Neural cell (in vitro differentiated cells): Measurements from ENCODE around the gene ATP2A2. TPM values are rescaled to one million over a fixed set of nuclear protein-coding genes. Genes with fewer than 3 reads are reported as not detected.

Experiments used
- H2AFZ ChIP-seq: fragments of 200-600, 300-800 bp; sonication (generic), shearing (Covaris generic); 2 replicates; pipeline ENCODE4 v1.6.0; 2014; ENCODE audit warnings: low read depth, mild to moderate bottlenecking, antibody characterized with exemption, low read length, moderate library complexity
- H3F3A ChIP-seq: fragments of 200-600 bp; shearing (Covaris generic); 2 replicates; pipeline ENCODE4 v1.6.1; 2016; ENCODE audit warnings: mild to moderate bottlenecking, moderate library complexity, mixed read lengths, antibody characterized with exemption, low read length; ENCODE audit not compliant: insufficient read depth, poor library complexity, severe bottlenecking
- H3K27ac ChIP-seq: fragments of 200-600, 300-800 bp; sonication (generic), shearing (Covaris generic); 2 replicates; pipeline ENCODE4 v1.5.1; 2014; ENCODE audit warnings: mild to moderate bottlenecking, low read length, moderate library complexity
- H3K27me3 ChIP-seq: fragments of 300-800, 200-600 bp; sonication (generic), shearing (Covaris generic); 2 replicates; pipeline ENCODE4 v1.6.0; 2014; ENCODE audit warnings: mild to moderate bottlenecking, low read depth, low read length, moderate library complexity; ENCODE audit not compliant: insufficient read depth
- H3K36me3 ChIP-seq: fragments of 300-800, 200-600 bp; sonication (generic), shearing (Covaris generic); 2 replicates; pipeline ENCODE4 v1.5.1; 2014; ENCODE audit warnings: mild to moderate bottlenecking, antibody characterized with exemption, low read length, moderate library complexity; ENCODE audit not compliant: insufficient read depth
- H3K4me2 ChIP-seq: fragments of 300-800, 200-600 bp; sonication (generic), shearing (Covaris generic); 2 replicates; pipeline ENCODE4 v1.6.0; 2014; ENCODE audit warnings: mild to moderate bottlenecking, low read length
- H3K4me3 ChIP-seq: fragments of 300-800, 200-600 bp; sonication (generic), shearing (Covaris generic); 2 replicates; pipeline ENCODE4 v1.5.1; 2014; ENCODE audit warnings: mild to moderate bottlenecking, low read length, moderate library complexity
- H3K79me2 ChIP-seq: fragments of 200-600 bp; shearing (Covaris generic); replicated peaks from 2 replicates; pipeline ENCODE4 v1.6.0; 2014; ENCODE audit warnings: mild to moderate bottlenecking, low read length, moderate library complexity; ENCODE audit not compliant: insufficient read depth
- H3K9ac ChIP-seq: fragments of 300-800, 200-600 bp; sonication (generic), shearing (Covaris generic); 2 replicates; pipeline ENCODE4 v1.6.1; 2016; ENCODE audit warnings: mild to moderate bottlenecking, low read length, mixed read lengths
- H3K9me2 ChIP-seq: fragments of 200-600 bp; shearing (Covaris generic); 2 replicates; pipeline ENCODE4 v1.6.1; 2016; ENCODE audit warnings: mild to moderate bottlenecking, low read length, mixed read lengths; ENCODE audit not compliant: insufficient read depth
- H3K9me3 ChIP-seq: fragments of 200-600, 300-800 bp; sonication (generic), shearing (Covaris generic); 2 replicates; pipeline ENCODE4 v1.6.1; 2016; ENCODE audit warnings: mild to moderate bottlenecking, mixed run types, low read length, moderate library complexity, mixed read lengths
- H4K20me1 ChIP-seq: fragments of 200-600 bp; shearing (Covaris generic); 2 replicates; pipeline ENCODE4 v1.6.1; 2016; ENCODE audit warnings: mild to moderate bottlenecking, mixed run types; ENCODE audit not compliant: insufficient read depth
- CTCF ChIP-seq: fragments of 450-650 bp; IDR thresholded peaks from 2 replicates; pipeline ENCODE4 v1.5.1; 2014; ENCODE audit warnings: antibody characterized with exemption, mild to moderate bottlenecking, moderate library complexity; ENCODE audit not compliant: poor library complexity, severe bottlenecking
- EP300 ChIP-seq: fragments of 450-650 bp; conservative IDR thresholded peaks from 2 replicates; pipeline ENCODE4 v1.6.1; 2014; ENCODE audit warnings: antibody characterized with exemption, mild to moderate bottlenecking, moderate library complexity; ENCODE audit not compliant: poor library complexity, severe bottlenecking
- EZH2 ChIP-seq: fragments of 200-600, 300-800 bp; shearing (Covaris generic), sonication (generic); IDR thresholded peaks from 2 replicates; pipeline ENCODE4 v1.6.1; 2014; ENCODE audit warnings: antibody characterized with exemption, low read length, borderline replicate concordance, mild to moderate bottlenecking; ENCODE audit not compliant: insufficient read depth, poor library complexity, severe bottlenecking
- MXI1 ChIP-seq: fragments of 450-650 bp; conservative IDR thresholded peaks from 2 replicates; pipeline ENCODE4 v1.6.1; 2014; ENCODE audit warnings: antibody characterized with exemption, mild to moderate bottlenecking; ENCODE audit not compliant: poor library complexity, severe bottlenecking
- POLR2AphosphoS5 ChIP-seq: IDR thresholded peaks from 2 replicates; pipeline ENCODE4 v1.6.1; 2012
- RAD21 ChIP-seq: fragments of 450-650 bp; conservative IDR thresholded peaks from 2 replicates; pipeline ENCODE4 v1.6.1; 2014; ENCODE audit warnings: antibody characterized with exemption, mild to moderate bottlenecking, moderate library complexity
- REST ChIP-seq: IDR thresholded peaks from 2 replicates; pipeline ENCODE4 v1.6.1; 2012; ENCODE audit warnings: borderline replicate concordance
- SMC3 ChIP-seq: fragments of 450-650 bp; conservative IDR thresholded peaks from 2 replicates; pipeline ENCODE4 v1.6.1; 2014; ENCODE audit warnings: antibody characterized with exemption, mild to moderate bottlenecking, moderate library complexity; ENCODE audit not compliant: poor library complexity
- TAF1 ChIP-seq: IDR thresholded peaks from 2 replicates; pipeline ENCODE4 v1.6.1; 2012; ENCODE audit warnings: low read depth
- polyA plus RNA-seq: library from polyadenylated mRNA; depleted of rRNA; stranded (reverse); fragments of >200 nt; gene quantifications from 2 replicates; pipeline ENCODE4 v1.2.3, GENCODE V29; 2014

ATP2A2 gene
- polyA plus RNA-seq, 1 donor from 2014 or later: 49.0 TPM

GRCh38 chr12:110234331-110234751, 46.7 kb upstream of the ATP2A2 start:
- TF ChIP-seq MXI1: no peak
- TF ChIP-seq EP300: no peak
- TF ChIP-seq CTCF: no peak
- TF ChIP-seq TAF1: no peak
- TF ChIP-seq POLR2AphosphoS5: no peak
- TF ChIP-seq SMC3: no peak
- TF ChIP-seq REST: no peak
- no peak for TF ChIP-seq RAD21
- no peak for TF ChIP-seq EZH2
- Histone ChIP-seq H3K27ac (no peak overlapping the region), H3K79me2 (no peaks in the 10 kb centered on the region), H4K20me1 (no peaks in the 10 kb centered on the region), H3F3A (no peaks in the 10 kb centered on the region), H2AFZ (no peak overlapping the region), H3K4me3 (no peak overlapping the region), H3K9ac (no peak overlapping the region), H3K36me3 (peaks cover 7% of the 10 kb centered on the region), H3K9me3 (no peaks in the 10 kb centered on the region), H3K9me2 (no peaks in the 10 kb centered on the region), H3K4me2 (no peak overlapping the region), H3K27me3 (no peaks in the 10 kb centered on the region)

GRCh38 chr12:110234755-110235154, 46.3 kb upstream of the ATP2A2 start:
- H3K36me3 ChIP-seq: peaks cover 7% of the 10 kb centered on the region
- H2AFZ ChIP-seq: no peak overlapping the region
- no peaks in the 10 kb centered on the region for H3K9me3 ChIP-seq
- no peak overlapping the region for H3K27ac ChIP-seq
- H3F3A ChIP-seq: no peaks in the 10 kb centered on the region
- H3K4me3 ChIP-seq: no peak overlapping the region
- H4K20me1 ChIP-seq: no peaks in the 10 kb centered on the region
- no peak overlapping the region for H3K9ac ChIP-seq
- TF ChIP-seq RAD21 (no peak), EP300 (no peak), TAF1 (no peak), CTCF (no peak), EZH2 (no peak), SMC3 (no peak), REST (no peak), POLR2AphosphoS5 (no peak), MXI1 (no peak)
- H3K79me2 ChIP-seq: no peaks in the 10 kb centered on the region
- H3K27me3 ChIP-seq: no peaks in the 10 kb centered on the region
- no peaks in the 10 kb centered on the region for H3K9me2 ChIP-seq
- no peak overlapping the region for H3K4me2 ChIP-seq
